OCI-LY7 (cell line): Measurements from ENCODE around the gene ZNF747.

Experiments
- CTCF ChIP-seq: fragments of 200-600 bp; sonication (generic); conservative IDR thresholded peaks from 2 replicates; pipeline ENCODE4 v1.5.1; 2014; ENCODE audit warnings: mild to moderate bottlenecking, antibody characterized with exemption, low read length, moderate library complexity, mixed read lengths
- EZH2phosphoT487 ChIP-seq: fragments of 200-600 bp; sonication (generic); IDR thresholded peaks from 2 replicates; pipeline ENCODE4 v1.6.1; 2018; ENCODE audit warnings: low read depth, borderline replicate concordance, mild to moderate bottlenecking, mixed run types, antibody characterized with exemption, low read length, moderate library complexity, mixed read lengths

DNA sequence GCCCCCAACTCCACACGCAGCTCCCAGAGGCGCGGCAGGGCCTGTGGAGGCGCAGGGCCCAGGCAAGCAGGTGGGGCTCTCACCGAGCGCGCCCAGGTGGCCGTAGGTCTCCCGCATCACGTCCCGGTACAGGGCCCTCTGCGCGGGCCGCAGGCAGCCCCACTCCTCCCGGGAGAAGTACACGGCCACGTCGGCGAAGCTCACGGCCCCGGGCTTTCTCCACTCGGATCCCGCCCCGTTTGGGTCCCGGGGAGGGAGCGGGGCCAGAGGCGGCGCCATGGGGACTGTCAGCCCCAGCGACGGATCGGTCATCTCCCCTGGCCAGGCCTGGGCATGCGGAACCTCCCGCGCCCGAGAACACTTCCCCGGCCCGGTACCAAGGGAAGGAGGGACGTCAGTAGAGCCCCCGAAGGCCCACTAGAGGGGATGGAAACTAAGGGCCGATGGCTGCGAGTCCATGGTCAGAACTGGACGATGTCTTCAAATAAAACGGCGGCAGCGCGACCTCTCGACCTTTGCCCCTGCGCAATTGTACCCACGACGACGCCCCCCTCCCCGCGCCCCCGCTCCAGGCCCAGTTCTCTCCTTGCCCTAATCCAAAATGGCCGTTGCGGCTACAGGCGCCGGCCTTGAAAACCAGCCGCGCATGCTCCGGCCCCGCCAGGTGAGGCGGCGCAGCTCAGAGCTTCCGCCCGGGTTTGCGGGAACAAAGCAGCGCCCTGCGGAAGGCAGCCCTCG lies at the start of gene ZNF747:
- no peak for TF ChIP-seq CTCF
- TF ChIP-seq EZH2phosphoT487 = no peak
